Stomach (tissue), 4 donors: ENCODE measurements around the gene DRAM1.

Experiments used
- EP300 ChIP-seq: sonication (generic); formaldehyde crosslinking; IDR thresholded peaks from one replicate; pipeline ENCODE4 v1.6.1; 2017; ENCODE audit warnings: antibody characterized with exemption
- POLR2A ChIP-seq, 4 donors: fragments of 450-650 bp; IDR thresholded peaks; one replicate each; pipeline ENCODE4 v1.6.1; 2016; ENCODE audit warnings: antibody characterized with exemption in 4 of 4, control low read depth in 2 of 4, mild to moderate bottlenecking in 1 of 4, moderate library complexity in 1 of 4
- POLR2AphosphoS5 ChIP-seq, 3 donors: sonication (generic); formaldehyde crosslinking; IDR thresholded peaks; one replicate each; pipeline ENCODE4 v1.6.1; 2016; ENCODE audit warnings: antibody characterized with exemption in 3 of 3
- TF ChIP-seq, protein P1 (sequence below), 7 experiments: fragments of 450-650 bp in 4 of 7; fragments of 200-600 bp in 3 of 7; sonication (generic) in 3 of 7; IDR thresholded peaks; one replicate each; pipeline ENCODE4 v1.5.1; 2016 to 2019; ENCODE audit warnings: antibody characterized with exemption in 7 of 7, control low read depth in 2 of 7, mild to moderate bottlenecking in 1 of 7

DNA sequence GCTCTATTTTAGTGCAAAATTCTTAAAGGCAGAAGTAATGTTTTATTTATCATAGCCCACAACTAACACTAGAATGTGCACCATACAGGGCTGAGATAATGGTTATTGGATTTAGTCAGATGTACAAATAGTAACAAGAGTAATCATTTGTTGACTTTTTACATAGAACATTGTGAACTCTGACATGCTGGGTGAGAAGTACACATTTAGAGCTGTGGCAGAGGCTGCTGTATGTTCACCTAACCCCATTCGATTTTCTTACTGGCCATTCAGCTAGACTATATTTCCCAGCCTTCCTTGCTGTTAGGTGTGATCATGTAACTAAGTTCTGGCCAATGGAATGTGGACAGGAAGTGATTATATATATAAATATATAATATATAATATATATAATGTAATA lies 89.1 kb downstream of the DRAM1 start:
- TF ChIP-seq, protein P1, sequence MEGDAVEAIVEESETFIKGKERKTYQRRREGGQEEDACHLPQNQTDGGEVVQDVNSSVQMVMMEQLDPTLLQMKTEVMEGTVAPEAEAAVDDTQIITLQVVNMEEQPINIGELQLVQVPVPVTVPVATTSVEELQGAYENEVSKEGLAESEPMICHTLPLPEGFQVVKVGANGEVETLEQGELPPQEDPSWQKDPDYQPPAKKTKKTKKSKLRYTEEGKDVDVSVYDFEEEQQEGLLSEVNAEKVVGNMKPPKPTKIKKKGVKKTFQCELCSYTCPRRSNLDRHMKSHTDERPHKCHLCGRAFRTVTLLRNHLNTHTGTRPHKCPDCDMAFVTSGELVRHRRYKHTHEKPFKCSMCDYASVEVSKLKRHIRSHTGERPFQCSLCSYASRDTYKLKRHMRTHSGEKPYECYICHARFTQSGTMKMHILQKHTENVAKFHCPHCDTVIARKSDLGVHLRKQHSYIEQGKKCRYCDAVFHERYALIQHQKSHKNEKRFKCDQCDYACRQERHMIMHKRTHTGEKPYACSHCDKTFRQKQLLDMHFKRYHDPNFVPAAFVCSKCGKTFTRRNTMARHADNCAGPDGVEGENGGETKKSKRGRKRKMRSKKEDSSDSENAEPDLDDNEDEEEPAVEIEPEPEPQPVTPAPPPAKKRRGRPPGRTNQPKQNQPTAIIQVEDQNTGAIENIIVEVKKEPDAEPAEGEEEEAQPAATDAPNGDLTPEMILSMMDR (IDR thresholded peaks at IDR 0.05) = no peak
- TF ChIP-seq EP300 (no peak), POLR2AphosphoS5 (IDR thresholded peaks at IDR 0.05) (no peak), POLR2A (IDR thresholded peaks at IDR 0.05) (no peak)
